Caco-2 (cell line): Measurements from ENCODE around the gene KIF6. TPM values are rescaled to one million over a fixed set of nuclear protein-coding genes. Genes with fewer than 3 reads are reported as not detected.

Source experiments
- BruUV-seq: library from RNA; stranded (reverse); fragments of 400-500 nt; replicated peaks from 2 replicates; lab custom pipeline; 2021; lab: Mats Ljungman, UMichigan
- CTCF ChIA-PET: fragments of 300-600 bp; sonication (Branson Sonifier 250); formaldehyde crosslinking; loops from one replicate; lab custom pipeline; 2022; ENCODE audit warnings: antibody characterized with exemption; lab: Charles Lee
- POLR2A ChIA-PET: fragments of 300-600 bp; sonication (Branson Sonifier 250); formaldehyde crosslinking; loops from one replicate; lab custom pipeline; 2022; ENCODE audit warnings: antibody characterized with exemption; lab: Charles Lee
- DNase-seq, 2 experiments: peaks; one replicate each; pipeline versions ENCODE4 v3.0.0 to v3.0.0-alpha.2; 2020 to 2022
- H3K27me3 ChIP-seq: replicated peaks from 2 replicates; pipeline ENCODE4 v1.6.0; 2011; ENCODE audit warnings: low read length; ENCODE audit not compliant: control insufficient read depth, insufficient read depth
- H3K36me3 ChIP-seq: 2 replicates; pipeline ENCODE4 v1.5.1; 2011; ENCODE audit warnings: low read length; ENCODE audit not compliant: control insufficient read depth, insufficient read depth
- H3K4me1 ChIP-seq: fragments of 250-450 bp; sonication (Bioruptor Pico); 2 replicates; pipeline ENCODE4 v1.5.1; 2020; ENCODE audit warnings: mild to moderate bottlenecking
- H3K4me3 ChIP-seq: 2 replicates; pipeline ENCODE4 v1.5.1; 2011; ENCODE audit warnings: low read depth, mild to moderate bottlenecking, control low read depth, low read length
- H3K9me3 ChIP-seq: fragments of 250-450 bp; sonication (Bioruptor Pico); 2 replicates; pipeline ENCODE4 v1.5.1; 2020; ENCODE audit warnings: mild to moderate bottlenecking, moderate library complexity
- H3K27ac Mint-ChIP-seq: one replicate; pipeline ENCODE4 v1.8.0; 2022; ENCODE audit warnings: mixed read lengths; ENCODE audit not compliant: unreplicated experiment
- H3K27me3 Mint-ChIP-seq: one replicate; pipeline ENCODE4 v1.8.0; 2022; ENCODE audit warnings: mixed read lengths; ENCODE audit not compliant: insufficient read depth, unreplicated experiment
- H3K36me3 Mint-ChIP-seq: one replicate; pipeline ENCODE4 v1.8.0; 2022; ENCODE audit warnings: mild to moderate bottlenecking, mixed read lengths; ENCODE audit not compliant: insufficient read depth, unreplicated experiment
- H3K4me1 Mint-ChIP-seq: one replicate; pipeline ENCODE4 v1.8.0; 2022; ENCODE audit warnings: low read depth, mixed read lengths; ENCODE audit not compliant: unreplicated experiment
- H3K4me3 Mint-ChIP-seq: one replicate; pipeline ENCODE4 v1.8.0; 2022; ENCODE audit warnings: mild to moderate bottlenecking, moderate library complexity, mixed read lengths; ENCODE audit not compliant: unreplicated experiment
- H3K9me3 Mint-ChIP-seq: one replicate; pipeline ENCODE4 v1.8.0; 2022; ENCODE audit warnings: mixed read lengths; ENCODE audit not compliant: unreplicated experiment
- intact Hi-C: fragments of 100-400 bp; cut with micrococcal nuclease; formaldehyde crosslinking; loops from one replicate; pipeline ENCODE4 v1.10.0; 2022; ENCODE audit not compliant: unreplicated experiment
- total RNA-seq: library from RNA; stranded (reverse); gene quantifications from 2 replicates; pipeline ENCODE4 v1.2.3, GENCODE V29; 2022
- TF ChIP-seq, protein P1 (sequence below), 2 experiments: fragments of 200-600 bp in 1 of 2; IDR thresholded peaks; 1 replicate in 1 of 2; 2 replicates in 1 of 2; pipeline versions ENCODE4 v1.5.1 to v1.8.0; 2011 to 2022; ENCODE audit warnings: antibody characterized with exemption in 1 of 2, control low read depth in 1 of 2, inconsistent platforms in 1 of 2, low read depth in 1 of 2, low read length in 1 of 2, mild to moderate bottlenecking in 1 of 2, moderate library complexity in 1 of 2; ENCODE audit not compliant: insufficient read depth in 1 of 2, severe bottlenecking in 1 of 2, unreplicated experiment in 1 of 2

The KIF6 gene
- total RNA-seq, 1 experiment from 2014 or later = not detected

DNA sequence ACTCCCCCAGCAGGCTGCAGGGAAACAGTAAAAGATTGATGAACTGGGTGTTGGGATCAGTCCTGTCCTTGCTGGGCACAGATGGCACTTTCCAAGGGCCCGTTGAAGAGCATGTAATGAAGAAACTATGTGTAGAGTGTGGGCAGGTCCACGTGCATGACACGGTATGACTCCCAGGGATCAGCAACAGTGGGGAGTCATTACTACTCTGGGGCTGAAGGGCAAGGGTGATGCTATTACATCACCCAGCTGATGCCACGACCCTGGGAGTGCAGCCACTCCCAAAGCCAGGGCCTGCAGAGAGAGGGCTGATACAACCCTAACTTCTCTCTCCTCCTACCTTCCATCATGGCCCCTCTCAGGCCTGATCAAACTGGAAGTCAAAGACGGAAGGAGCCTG, 431.1 kb downstream of the KIF6 start:
- H3K36me3 Mint-ChIP-seq = no peaks in the 10 kb centered on the region
- peaks cover 2% of the 10 kb centered on the region for H3K9me3 Mint-ChIP-seq
- no peak for DNase-seq
- POLR2A ChIA-PET = no interaction called here
- TF ChIP-seq, protein P1, sequence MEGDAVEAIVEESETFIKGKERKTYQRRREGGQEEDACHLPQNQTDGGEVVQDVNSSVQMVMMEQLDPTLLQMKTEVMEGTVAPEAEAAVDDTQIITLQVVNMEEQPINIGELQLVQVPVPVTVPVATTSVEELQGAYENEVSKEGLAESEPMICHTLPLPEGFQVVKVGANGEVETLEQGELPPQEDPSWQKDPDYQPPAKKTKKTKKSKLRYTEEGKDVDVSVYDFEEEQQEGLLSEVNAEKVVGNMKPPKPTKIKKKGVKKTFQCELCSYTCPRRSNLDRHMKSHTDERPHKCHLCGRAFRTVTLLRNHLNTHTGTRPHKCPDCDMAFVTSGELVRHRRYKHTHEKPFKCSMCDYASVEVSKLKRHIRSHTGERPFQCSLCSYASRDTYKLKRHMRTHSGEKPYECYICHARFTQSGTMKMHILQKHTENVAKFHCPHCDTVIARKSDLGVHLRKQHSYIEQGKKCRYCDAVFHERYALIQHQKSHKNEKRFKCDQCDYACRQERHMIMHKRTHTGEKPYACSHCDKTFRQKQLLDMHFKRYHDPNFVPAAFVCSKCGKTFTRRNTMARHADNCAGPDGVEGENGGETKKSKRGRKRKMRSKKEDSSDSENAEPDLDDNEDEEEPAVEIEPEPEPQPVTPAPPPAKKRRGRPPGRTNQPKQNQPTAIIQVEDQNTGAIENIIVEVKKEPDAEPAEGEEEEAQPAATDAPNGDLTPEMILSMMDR (IDR thresholded peaks at IDR 0.05; ENCODE audit: insufficient read depth in 1 of 2, low read depth in 1 of 2, low read length in 1 of 2, severe bottlenecking in 1 of 2, unreplicated experiment in 1 of 2) = no peak
- H3K27me3 ChIP-seq = no peaks in the 10 kb centered on the region
- H3K27ac Mint-ChIP-seq = no peak overlapping the region
- no peaks in the 10 kb centered on the region for H3K27me3 Mint-ChIP-seq
- peaks cover 16% of the 10 kb centered on the region for H3K4me1 Mint-ChIP-seq
- no peak overlapping the region for H3K4me3 ChIP-seq
- H3K9me3 ChIP-seq = no peaks in the 10 kb centered on the region
- no TSS peak for BruUV-seq
- intact Hi-C loops = no loop called here
- CTCF ChIA-PET = interaction anchor here (0.6 kb wide), 1 partner anchor 26 kb away, joined by 3 read pairs; no protein-coding TSS in a partner anchor
- no peak overlapping the region for H3K4me3 Mint-ChIP-seq
- H3K4me1 ChIP-seq = peaks cover 12% of the 10 kb centered on the region; the same call in 1 of the 2 replicates
- no peaks in the 10 kb centered on the region for H3K36me3 ChIP-seq

DNA sequence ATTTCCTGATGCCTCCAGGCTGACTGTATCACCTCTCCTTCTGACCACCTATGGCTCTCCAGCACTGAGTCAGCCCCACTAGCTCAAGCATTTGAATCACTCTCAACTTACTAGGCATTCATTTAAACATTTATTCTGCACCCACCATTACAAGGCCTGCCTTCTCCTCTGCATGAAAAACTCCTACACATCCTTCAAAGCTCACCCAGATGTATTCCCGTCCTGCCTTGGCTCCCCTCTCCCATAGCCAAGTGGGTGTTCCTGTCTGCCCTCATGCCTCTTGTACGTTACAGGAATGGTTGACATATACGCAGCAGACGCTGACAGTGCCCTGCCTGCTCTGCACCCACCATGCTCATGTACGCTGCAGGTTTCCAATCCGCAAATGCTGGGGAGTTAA, 432.6 kb downstream of the KIF6 start:
- Mint-ChIP-seq H3K9me3 (peaks cover 17% of the 10 kb centered on the region), H3K4me3 (no peak overlapping the region), H3K4me1 (peaks cover 11% of the 10 kb centered on the region), H3K27ac (no peak overlapping the region), H3K36me3 (no peaks in the 10 kb centered on the region), H3K27me3 (no peaks in the 10 kb centered on the region)
- ChIA-PET POLR2A (no interaction called here), CTCF (no interaction called here)
- no peaks in the 10 kb centered on the region for H3K36me3 ChIP-seq
- no peak for DNase-seq
- peaks cover 2% of the 10 kb centered on the region; the same call in 1 of the 2 replicates for H3K4me1 ChIP-seq
- BruUV-seq = no TSS peak
- intact Hi-C loops = no loop called here
- H3K27me3 ChIP-seq = no peaks in the 10 kb centered on the region
- H3K4me3 ChIP-seq = no peak overlapping the region
- TF ChIP-seq, protein P1 (IDR thresholded peaks at IDR 0.05; ENCODE audit: insufficient read depth in 1 of 2, low read depth in 1 of 2, low read length in 1 of 2, severe bottlenecking in 1 of 2, unreplicated experiment in 1 of 2) = no peak
- no peaks in the 10 kb centered on the region for H3K9me3 ChIP-seq

DNA sequence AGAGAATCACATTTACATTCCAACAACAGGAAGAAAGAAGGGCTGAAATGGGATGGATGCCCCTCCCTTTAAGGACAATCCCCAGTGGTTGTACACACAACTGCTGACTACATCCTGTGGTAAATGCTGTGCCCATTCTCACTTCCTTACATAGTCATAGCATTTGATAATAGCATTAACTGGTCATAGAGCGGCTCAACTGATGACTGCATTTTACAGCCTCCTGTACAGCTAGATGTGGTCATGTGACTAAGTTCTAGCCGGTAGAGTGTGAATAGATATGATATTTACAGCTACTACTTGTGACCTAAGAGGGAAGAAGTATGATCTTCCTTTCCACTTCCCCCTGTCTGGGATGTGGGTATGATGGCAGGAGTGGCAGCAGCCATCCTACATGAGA, 435.7 kb downstream of the KIF6 start:
- Mint-ChIP-seq H3K27ac (no peak overlapping the region), H3K4me3 (no peak overlapping the region), H3K36me3 (no peaks in the 10 kb centered on the region), H3K27me3 (no peaks in the 10 kb centered on the region), H3K9me3 (peaks cover 18% of the 10 kb centered on the region), H3K4me1 (no peaks in the 10 kb centered on the region)
- H3K4me1 ChIP-seq = no peaks in the 10 kb centered on the region
- ChIA-PET CTCF (no interaction called here), POLR2A (no interaction called here)
- no peak for DNase-seq
- TF ChIP-seq, protein P1 (IDR thresholded peaks at IDR 0.05; ENCODE audit: insufficient read depth in 1 of 2, low read depth in 1 of 2, low read length in 1 of 2, severe bottlenecking in 1 of 2, unreplicated experiment in 1 of 2) = no peak
- intact Hi-C loops = no loop called here
- H3K4me3 ChIP-seq = no peak overlapping the region
- no TSS peak for BruUV-seq
- no peaks in the 10 kb centered on the region for H3K36me3 ChIP-seq
- H3K27me3 ChIP-seq = no peaks in the 10 kb centered on the region
- no peaks in the 10 kb centered on the region for H3K9me3 ChIP-seq
